NCI-H1417 (cell line): ENCODE measurements around the gene NCOA3.
"Not testable (repeated sequence)": the region's sequence is repeated elsewhere in the genome, so short reads cannot be mapped to it uniquely, and the experiment has no call there.

Experiments used
- DNase-seq, 3 experiments: peaks; one replicate each; lab custom pipeline; 2025; lab: John Stamatoyannopoulos, UW

The NCOA3 gene

GRCh38 chr20:47468290-47469050 is 33.2 kb upstream of the NCOA3 start:
- no peak for DNase-seq

- DNase-seq = no peak
Measured at GRCh38 chr20:47475419-47476044, 26.2 kb upstream of the NCOA3 start.

GRCh38 chr20:47476452-47476851 is 25.2 kb upstream of the NCOA3 start:
- DNase-seq = no peak

- no peak for DNase-seq
Measured at GRCh38 chr20:47479093-47479492, 22.6 kb upstream of the NCOA3 start.

- no peak for DNase-seq
Measured at GRCh38 chr20:47479506-47479905, 22.2 kb upstream of the NCOA3 start.

- DNase-seq = no peak
Measured at GRCh38 chr20:47480239-47480638, 21.4 kb upstream of the NCOA3 start.

GRCh38 chr20:47480705-47481104 is 21.0 kb upstream of the NCOA3 start:
- no peak for DNase-seq

- DNase-seq = no peak
Measured at GRCh38 chr20:47481330-47482216, 20.1 kb upstream of the NCOA3 start.

- DNase-seq = no peak
Measured at GRCh38 chr20:47482705-47483104, 19.0 kb upstream of the NCOA3 start.

GRCh38 chr20:47484303-47484702 is 17.4 kb upstream of the NCOA3 start:
- DNase-seq = no peak

GRCh38 chr20:47487175-47487917 is 14.3 kb upstream of the NCOA3 start:
- DNase-seq = no peak

- no peak for DNase-seq
Measured at GRCh38 chr20:47489448-47489872, 12.2 kb upstream of the NCOA3 start.

GRCh38 chr20:47490795-47491194 is 10.9 kb upstream of the NCOA3 start:
- no peak for DNase-seq

GRCh38 chr20:47492284-47492683 is 9.4 kb upstream of the NCOA3 start:
- no peak for DNase-seq

GRCh38 chr20:47493175-47493962 is 8.3 kb upstream of the NCOA3 start:
- peak; percentile 23 to 73 (median 48) for DNase-seq

GRCh38 chr20:47493963-47494293 is 7.8 kb upstream of the NCOA3 start:
- DNase-seq = peak in 1 of 3 experiments; percentile 71

GRCh38 chr20:47494606-47495005 is 7.1 kb upstream of the NCOA3 start:
- not testable (repeated sequence) for DNase-seq

- DNase-seq = no peak
Measured at GRCh38 chr20:47496118-47496517, 5.6 kb upstream of the NCOA3 start.

GRCh38 chr20:47498606-47499005 is 3.1 kb upstream of the NCOA3 start:
- DNase-seq = no peak

- no peak for DNase-seq
Measured at GRCh38 chr20:47499053-47499452, 2.6 kb upstream of the NCOA3 start.

- not testable (repeated sequence) for DNase-seq
Measured at GRCh38 chr20:47500082-47500481, 1.6 kb upstream of the NCOA3 start.
